Fibroblast of mammary gland (primary cell): ENCODE measurements around the gene LLGL1.

Experiments
- DNase-seq: peaks from one replicate; pipeline ENCODE4 v3.0.0-alpha.2; 2010; ENCODE audit warnings: low read depth
- H3K4me3 ChIP-seq: 2 replicates; pipeline ENCODE4 v1.5.1; 2011; ENCODE audit warnings: low read depth, mild to moderate bottlenecking, low read length, moderate library complexity; ENCODE audit not compliant: control insufficient read depth
- CTCF ChIP-seq: conservative IDR thresholded peaks from 2 replicates; pipeline ENCODE4 v1.5.1; 2011; ENCODE audit warnings: low read depth, low read length, inconsistent platforms; ENCODE audit not compliant: control insufficient read depth, insufficient read depth

LLGL1 gene

GRCh38 chr17:18191967-18192366 is 33.5 kb upstream of the LLGL1 start:
- peak; percentile 10 for DNase-seq
- TF ChIP-seq CTCF, result peak; percentile 44
- no peak overlapping the region for H3K4me3 ChIP-seq

DNA sequence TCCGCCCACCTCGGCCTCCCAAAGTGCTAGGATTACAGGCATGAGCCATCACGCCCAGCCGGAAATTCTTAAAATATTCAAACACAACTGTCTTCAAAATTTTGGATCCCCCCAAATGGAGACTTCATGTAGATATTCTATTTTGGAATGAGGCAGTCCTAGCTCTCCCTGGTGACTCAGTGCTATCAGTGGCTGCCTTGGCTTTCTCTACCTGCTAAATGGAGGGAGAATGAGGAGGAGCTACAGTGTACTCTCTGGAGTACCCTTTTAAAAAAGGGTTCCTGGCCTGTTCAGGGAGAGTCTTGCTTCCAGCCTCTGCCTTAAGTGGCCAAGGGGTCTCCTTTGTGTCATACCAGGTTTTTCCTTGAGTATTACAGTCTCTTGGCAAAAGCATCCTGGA is 31.0 kb upstream of the LLGL1 start:
- DNase-seq, result no peak
- H3K4me3 ChIP-seq, result no peak overlapping the region
- no peak for TF ChIP-seq CTCF

- no peak for TF ChIP-seq CTCF
- no peak for DNase-seq
- H3K4me3 ChIP-seq, result no peak overlapping the region
These were observed 30.6 kb upstream of the LLGL1 start for GRCh38 chr17:18194804-18195203.

DNA sequence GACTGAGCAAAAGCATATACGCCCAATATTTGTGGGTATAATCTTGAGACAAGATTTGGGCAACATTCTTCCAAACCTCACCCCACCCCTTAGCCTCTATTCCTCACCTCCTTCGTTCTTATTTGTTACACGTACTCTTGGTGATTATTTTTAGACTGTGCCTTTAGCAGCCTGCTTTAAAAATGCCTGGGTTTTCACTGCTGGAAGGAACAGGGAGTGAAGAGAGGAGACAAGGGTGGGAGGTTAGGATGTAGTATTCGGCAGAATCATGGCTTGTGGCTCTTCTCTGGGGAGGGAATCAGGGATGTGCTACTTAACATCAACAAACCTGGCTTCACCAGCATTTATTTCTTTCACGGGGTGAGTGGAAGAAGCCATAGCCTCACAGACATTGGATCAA is 30.2 kb upstream of the LLGL1 start:
- no peak for DNase-seq
- TF ChIP-seq CTCF, result no peak
- H3K4me3 ChIP-seq, result no peak overlapping the region

DNA sequence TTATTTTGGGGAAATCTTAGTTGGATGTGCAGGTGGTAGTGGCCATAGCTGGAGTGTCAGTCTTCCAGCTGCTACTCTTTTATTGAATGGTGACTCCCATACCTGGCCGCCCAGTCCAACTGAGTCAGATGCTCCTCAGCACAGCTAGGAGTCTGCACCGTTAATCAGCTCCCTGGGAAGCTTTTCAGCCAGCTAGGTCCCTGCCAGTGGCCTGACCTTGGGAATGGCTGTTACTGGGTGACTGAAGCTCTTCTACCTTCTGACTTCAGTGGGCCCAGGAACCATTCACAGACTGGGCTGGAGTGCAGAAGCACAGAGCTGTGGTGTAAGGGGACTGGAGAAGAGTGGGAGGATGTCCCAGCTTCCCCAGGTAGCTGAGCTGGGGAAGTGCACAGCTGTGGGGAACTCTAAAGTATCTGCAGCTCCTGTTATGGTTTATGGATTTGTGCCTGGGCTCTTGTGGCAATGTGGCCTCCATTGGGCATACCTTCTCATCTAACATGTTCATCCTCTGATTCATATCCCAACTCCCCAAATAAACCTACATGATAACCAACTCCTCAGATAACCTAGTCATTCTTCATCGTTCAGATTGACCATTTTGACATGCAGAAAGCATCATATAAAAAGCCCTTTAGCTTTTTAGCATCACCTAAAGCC is 27.8 kb upstream of the LLGL1 start:
- no peak for TF ChIP-seq CTCF
- no peak overlapping the region for H3K4me3 ChIP-seq
- DNase-seq, result no peak

DNA sequence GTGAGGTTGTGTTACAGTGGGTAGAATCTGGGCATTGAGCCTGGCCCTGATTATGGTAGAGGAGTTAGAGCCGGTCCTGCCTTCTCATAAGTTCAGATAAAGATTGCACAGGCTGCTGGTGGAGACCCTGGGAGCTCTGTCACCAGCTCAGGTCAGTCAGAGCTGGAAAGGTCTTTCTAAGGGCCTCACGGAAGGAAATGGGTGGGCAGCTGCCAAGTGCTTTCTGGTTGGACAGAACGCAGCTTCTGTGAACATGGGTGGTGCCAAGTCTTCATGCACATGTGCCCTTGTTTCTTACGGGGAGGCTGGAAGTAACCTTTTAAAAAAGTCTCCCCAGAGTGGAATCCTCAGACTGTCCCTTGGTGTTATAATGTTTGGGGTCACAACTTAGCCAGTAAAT is 26.9 kb upstream of the LLGL1 start:
- no peak for DNase-seq
- no peak overlapping the region for H3K4me3 ChIP-seq
- no peak for TF ChIP-seq CTCF

GRCh38 chr17:18201108-18201507 is 24.3 kb upstream of the LLGL1 start:
- H3K4me3 ChIP-seq, result no peak overlapping the region
- no peak for DNase-seq
- TF ChIP-seq CTCF, result no peak
